ENCODE results near the gene CA10.

CA10 gene

GRCh38 chr17:52048137-52048898 is 110.2 kb downstream of the CA10 start:
- no peak for DNase-seq

DNA sequence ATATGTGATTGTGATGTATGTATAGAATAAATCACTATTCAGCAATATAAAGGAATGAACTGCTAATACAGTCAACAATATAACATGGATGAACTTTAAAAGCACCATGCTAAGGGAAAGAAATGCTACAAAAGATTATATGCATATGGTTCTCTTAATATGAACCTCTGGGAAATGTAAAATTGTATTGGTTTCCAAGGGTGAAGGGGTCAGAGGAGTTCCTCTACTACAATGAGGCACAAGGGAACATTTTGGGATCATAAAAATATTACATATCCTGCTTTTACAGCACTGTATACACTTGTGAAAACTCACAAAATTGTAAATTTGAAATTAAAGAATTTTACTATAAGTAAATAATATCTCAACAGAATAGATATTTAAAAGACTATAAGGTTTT is 111.4 kb downstream of the CA10 start:
- DNase-seq: no peak

GRCh38 chr17:52041123-52041617 is 117.3 kb downstream of the CA10 start:
- DNase-seq: no peak

GRCh38 chr17:52036416-52036815 is 122.1 kb downstream of the CA10 start:
- DNase-seq: no peak

GRCh38 chr17:52035336-52035915 is 123.1 kb downstream of the CA10 start:
- no peak for DNase-seq

DNA sequence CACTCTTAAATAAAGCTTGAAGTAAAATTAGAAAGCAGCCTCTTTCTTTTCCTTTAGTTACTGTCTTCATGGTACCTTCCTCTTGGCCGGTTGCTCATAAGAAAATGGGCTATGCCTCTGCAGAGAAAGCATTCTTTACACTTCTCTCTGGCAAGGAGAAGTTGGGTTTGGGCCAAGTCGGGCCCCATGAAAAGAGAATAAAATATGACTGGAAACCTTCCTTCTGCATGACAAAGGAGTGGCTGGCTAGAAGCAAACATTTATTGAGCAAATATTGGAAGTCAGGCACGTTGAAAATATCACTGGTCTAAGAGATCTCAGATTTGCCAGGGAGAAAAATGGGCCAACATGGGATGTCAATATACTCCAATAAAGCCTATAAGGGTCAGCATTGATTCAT is 126.1 kb downstream of the CA10 start:
- DNase-seq: no peak

DNA sequence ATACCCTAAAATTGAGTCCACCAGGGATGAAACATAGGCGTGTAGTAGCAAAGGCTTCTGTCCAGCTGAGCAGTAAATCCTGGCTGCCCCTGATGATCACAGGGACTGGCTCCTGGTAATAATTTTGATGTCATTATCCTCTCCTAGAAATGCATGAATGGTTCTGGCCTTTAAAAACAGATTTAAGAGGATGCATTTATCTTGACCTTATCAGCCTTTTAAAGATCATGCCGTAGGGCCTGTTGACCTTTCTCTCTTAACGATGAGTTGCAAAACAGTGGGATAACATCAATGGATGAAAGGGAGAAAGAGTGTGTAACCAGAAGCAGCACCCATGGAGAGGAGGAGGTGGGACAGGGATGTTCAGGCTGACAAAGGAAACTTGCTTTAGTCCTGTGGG is 128.5 kb downstream of the CA10 start:
- no peak for DNase-seq

DNA sequence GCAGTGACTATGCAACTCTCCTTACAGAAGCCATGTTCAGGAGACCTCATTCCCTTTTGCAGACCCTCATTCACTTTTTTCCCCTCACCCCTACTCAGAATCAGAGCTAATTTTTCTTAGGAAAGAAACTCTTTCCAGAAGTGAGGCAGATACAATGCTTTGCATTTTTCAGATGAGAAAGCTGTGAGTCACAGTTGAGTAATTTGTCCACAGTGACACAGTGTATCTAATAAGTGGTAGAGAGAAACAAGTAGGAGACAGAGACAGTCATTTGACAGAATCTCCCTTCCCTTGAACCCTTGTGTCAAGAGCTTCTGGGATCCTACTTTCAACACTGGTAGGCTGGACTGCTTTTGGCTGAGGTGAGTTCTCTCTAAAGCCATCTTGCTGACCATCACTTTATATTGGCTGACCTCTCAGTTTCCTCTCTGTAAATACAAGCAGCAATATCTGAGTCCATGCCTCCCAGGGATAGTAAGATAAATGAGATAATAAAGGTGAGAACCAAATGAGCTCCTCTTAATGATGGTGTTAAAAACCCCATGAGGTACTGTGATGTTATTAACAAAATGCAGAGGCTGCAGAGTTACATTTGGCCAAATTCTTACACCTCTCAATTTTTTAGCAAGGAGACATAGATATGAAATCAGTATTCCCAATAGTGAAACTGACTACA is 130.8 kb downstream of the CA10 start:
- no peak for DNase-seq

DNA sequence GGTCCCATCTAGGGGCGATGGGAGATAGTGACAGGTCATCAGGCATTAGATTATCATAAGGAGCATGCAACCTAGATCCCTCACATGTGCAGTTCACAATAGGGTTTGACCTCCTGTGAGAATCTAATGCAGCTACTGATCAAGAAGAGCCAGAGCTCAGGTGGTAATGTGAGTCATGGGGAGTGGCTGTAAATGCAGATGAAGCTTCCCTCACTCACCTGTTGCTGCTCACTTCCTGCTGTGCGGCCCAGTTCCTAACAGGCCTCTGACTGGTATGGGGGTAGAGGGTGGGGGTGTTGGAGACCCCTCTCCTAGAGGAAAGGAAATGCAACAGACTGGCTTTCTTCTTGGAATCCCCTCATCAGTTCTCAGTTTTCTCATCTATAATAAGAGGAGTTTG is 131.4 kb downstream of the CA10 start:
- no peak for DNase-seq

GRCh38 chr17:52026075-52026474 is 132.4 kb downstream of the CA10 start:
- no peak for DNase-seq

- no peak for DNase-seq
These were observed 133.3 kb downstream of the CA10 start for GRCh38 chr17:52025236-52025635.

- no peak for DNase-seq
These were observed 134.1 kb downstream of the CA10 start for GRCh38 chr17:52024300-52024870.

- no peak for DNase-seq
These were observed 147.4 kb downstream of the CA10 start for GRCh38 chr17:52011064-52011463.

GRCh38 chr17:51999654-52000053 is 158.9 kb downstream of the CA10 start:
- DNase-seq: no peak

- DNase-seq: no peak
These were observed 160.8 kb downstream of the CA10 start for GRCh38 chr17:51997723-51998122.

- no peak for DNase-seq
These were observed 162.6 kb downstream of the CA10 start for GRCh38 chr17:51995797-51996403.

DNA sequence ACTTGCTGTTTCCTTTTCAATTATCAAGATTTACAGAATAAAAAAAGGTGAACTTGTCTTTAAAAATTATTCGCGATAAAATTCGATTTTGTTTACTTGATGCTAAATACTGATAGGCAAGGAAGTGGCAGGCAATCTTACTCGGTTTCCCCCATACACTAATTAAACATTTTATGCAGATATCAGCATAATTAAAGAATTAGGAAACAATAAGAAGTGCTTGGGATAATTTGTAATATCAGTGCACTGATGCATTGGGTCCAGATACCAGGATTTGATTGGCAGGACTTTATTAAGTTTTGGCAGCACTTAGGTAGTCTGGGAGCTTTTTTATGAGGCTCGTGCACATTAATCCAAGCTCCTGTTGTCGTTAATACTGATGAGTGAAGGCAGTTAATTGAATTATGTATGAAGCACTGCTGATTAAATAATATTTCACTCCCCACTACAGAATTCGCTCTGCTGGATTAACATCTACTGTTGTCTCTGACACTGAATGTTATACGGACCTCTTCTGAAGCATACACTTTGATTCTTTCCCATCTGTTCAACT is 165.6 kb downstream of the CA10 start:
- DNase-seq: no peak

DNA sequence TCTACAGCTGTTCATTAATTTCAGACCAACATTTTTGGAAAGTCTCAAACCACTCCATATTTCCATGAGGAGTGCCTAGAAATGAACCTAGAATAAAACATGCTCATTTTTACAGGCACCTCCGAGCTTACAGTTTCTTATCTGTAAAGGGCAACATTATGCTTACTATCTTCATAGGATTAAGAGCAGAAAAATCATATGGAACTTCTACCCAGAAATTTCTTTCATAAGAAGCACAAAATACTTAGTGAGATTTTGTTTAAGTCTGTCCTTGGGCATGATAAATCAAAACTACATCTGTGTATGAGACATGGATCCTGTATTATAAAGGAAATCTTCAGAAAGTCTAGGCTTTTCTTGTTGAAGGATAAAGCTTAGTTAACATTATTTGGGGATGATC is 187.4 kb downstream of the CA10 start:
- no peak for DNase-seq

GRCh38 chr17:51961689-51962088 is 196.8 kb downstream of the CA10 start:
- DNase-seq: no peak

GRCh38 chr17:51957786-51958185 is 200.7 kb downstream of the CA10 start:
- DNase-seq: no peak

DNA sequence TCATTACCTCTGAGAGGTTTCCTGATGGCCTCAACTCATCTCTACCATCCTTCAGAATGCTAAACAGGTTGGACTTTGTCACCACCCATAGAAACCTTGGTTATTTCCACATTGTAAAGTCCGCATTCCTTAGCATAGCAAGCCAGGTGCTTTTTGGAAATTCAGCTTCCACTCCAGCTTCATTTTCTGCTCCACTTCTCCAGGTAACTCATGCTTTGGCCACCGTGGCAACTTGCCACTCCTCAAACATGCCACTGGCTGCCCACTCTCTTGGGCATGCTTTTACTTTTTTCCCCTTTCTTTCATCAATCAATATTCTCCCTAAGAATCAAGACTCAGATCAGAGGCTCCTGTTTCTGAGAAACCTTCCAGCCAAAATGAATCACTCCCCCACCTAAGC is 203.3 kb downstream of the CA10 start:
- no peak for DNase-seq

DNA sequence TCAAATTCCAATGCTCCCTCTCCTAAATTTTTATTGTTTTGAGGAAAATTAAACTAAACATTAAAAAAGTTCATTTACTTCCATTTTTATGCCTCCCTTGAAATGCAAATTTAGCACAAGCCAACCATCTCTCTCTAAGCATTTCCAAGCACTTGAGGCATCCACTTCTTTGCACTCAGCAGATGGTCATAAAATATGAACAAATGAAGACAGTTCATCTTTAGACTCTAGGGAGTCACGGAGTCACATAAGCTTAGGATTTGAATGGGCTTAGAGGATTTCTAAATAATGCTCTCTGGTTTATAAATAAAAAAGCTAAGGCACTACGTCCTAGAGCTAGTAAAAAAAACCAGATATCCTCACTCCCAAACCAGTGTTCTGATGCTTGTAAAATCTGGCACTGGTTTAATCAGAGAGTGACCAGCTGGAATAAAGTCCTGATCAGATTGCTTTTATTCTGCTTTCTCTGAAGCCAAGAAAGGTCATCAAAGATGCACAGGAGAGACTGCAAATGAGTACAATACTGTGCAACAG is 204.2 kb downstream of the CA10 start:
- no peak for DNase-seq
